NOMO-1 treated with DMSO at 0.1 percent for 48 hours (cell line): ENCODE data around the gene ZFP36L1.

Source experiments
- DNase-seq: peaks from one replicate; lab custom pipeline; 2025; ENCODE audit not compliant: unreplicated experiment; lab: John Stamatoyannopoulos, UW

Gene ZFP36L1

GRCh38 chr14:68741839-68742470, 50.9 kb downstream of the ZFP36L1 start:
- DNase-seq, result peak; percentile 93

- DNase-seq, result no peak
Measured at GRCh38 chr14:68741477-68741791, 51.4 kb downstream of the ZFP36L1 start.

DNA sequence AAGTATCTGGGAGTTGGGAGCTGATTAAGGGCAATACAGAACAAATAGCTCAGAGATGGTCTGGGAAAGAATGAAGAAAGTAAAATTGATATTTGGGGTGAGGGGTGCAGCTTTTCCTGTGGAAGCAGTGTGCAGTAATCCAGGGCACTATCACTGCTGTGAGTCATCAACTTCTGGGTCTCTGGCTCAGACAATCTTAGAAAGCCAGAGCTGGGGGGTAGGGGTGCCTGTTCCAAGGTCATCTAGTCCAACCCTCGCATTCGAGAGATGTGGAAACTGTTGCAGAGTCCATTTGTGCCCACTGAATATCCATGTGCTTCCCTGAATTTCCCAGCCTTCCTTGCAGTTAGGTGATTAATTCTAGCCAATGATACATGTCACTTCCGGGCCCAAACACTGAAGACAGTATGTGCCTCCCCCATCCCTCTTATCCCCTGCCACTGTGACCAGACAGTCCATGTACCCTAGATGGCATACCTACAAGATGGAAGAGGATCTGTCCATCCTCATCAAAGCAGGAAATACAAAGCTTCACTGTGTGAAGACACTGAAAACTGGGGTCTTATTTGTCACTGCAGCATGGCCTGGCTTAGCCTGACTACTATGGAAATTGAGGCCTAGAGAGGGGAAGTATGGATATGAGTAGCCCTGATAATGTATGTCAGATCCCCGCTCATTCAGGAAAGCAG, 51.9 kb downstream of the ZFP36L1 start:
- no peak for DNase-seq

GRCh38 chr14:68739701-68740100, 53.2 kb downstream of the ZFP36L1 start:
- no peak for DNase-seq

DNA sequence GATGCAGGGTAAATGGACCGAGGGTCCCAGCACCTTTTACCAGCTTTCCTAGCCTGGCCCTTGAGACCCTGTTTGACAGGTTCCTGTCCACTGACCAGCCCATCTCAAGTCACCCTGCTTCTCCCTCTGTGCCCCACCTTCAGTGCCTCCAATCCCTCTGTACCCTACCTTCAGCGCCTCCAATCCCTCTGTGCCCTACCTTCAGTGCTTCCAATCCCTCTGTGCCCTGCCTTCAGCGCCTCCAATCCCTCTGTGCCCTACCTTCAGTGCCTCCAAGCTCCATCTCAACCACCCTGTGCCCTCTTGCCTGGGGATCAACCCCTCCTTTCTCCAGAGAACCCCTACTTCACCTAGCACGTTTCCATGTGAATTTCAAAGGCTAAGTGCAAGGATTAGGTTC, 54.3 kb downstream of the ZFP36L1 start:
- no peak for DNase-seq
